H9 (cell line): ENCODE results near the gene TMEM30B. TPM values are rescaled to one million over a fixed set of nuclear protein-coding genes. Genes with fewer than 3 reads are reported as not detected.

Source experiments
- DNase-seq: peaks from one replicate; pipeline ENCODE4 v3.0.0-alpha.2; 2017
- H2AFZ ChIP-seq: one replicate; pipeline ENCODE4 v1.6.1; 2013; ENCODE audit warnings: mild to moderate bottlenecking, low read length, control low read depth, moderate library complexity
- H2AK5ac ChIP-seq: 2 replicates; pipeline ENCODE4 v1.6.1; 2013; ENCODE audit warnings: low read length, control low read depth, mixed read lengths; ENCODE audit not compliant: insufficient read length
- H2BK120ac ChIP-seq: one replicate; pipeline ENCODE4 v1.6.1; 2013; ENCODE audit warnings: low read depth, mild to moderate bottlenecking, low read length, control low read depth, inconsistent platforms; ENCODE audit not compliant: poor library complexity, severe bottlenecking
- H2BK12ac ChIP-seq: 2 replicates; pipeline ENCODE4 v1.6.1; 2013; ENCODE audit warnings: low read length, control low read depth, mixed read lengths, low read depth; ENCODE audit not compliant: insufficient read length
- H2BK15ac ChIP-seq: 2 replicates; pipeline ENCODE4 v1.6.1; 2013; ENCODE audit warnings: low read depth, low read length, control low read depth
- H2BK20ac ChIP-seq: one replicate; pipeline ENCODE4 v1.6.1; 2013; ENCODE audit warnings: low read depth, mild to moderate bottlenecking, low read length, control low read depth, inconsistent platforms; ENCODE audit not compliant: poor library complexity, severe bottlenecking
- H2BK5ac ChIP-seq: 2 replicates; pipeline ENCODE4 v1.6.1; 2013; ENCODE audit warnings: low read length, control low read depth, mixed read lengths; ENCODE audit not compliant: insufficient read length
- H3K14ac ChIP-seq: 2 replicates; pipeline ENCODE4 v1.6.1; 2013; ENCODE audit warnings: low read length, control low read depth; ENCODE audit not compliant: insufficient read depth
- H3K18ac ChIP-seq: 2 replicates; pipeline ENCODE4 v1.6.1; 2013; ENCODE audit warnings: low read depth, mild to moderate bottlenecking, mixed read lengths, low read length, control low read depth; ENCODE audit not compliant: insufficient read length
- H3K23ac ChIP-seq: 2 replicates; pipeline ENCODE4 v1.6.1; 2013; ENCODE audit warnings: low read length, control low read depth, mixed read lengths, low read depth; ENCODE audit not compliant: insufficient read length
- H3K23me2 ChIP-seq: 2 replicates; pipeline ENCODE4 v1.6.1; 2013; ENCODE audit warnings: low read depth, mild to moderate bottlenecking, mixed read lengths, low read length, control low read depth; ENCODE audit not compliant: insufficient read length, poor library complexity, severe bottlenecking
- H3K27ac ChIP-seq: 2 replicates; pipeline ENCODE4 v1.5.1; 2013; ENCODE audit warnings: low read length, control low read depth, mixed read lengths, low read depth; ENCODE audit not compliant: insufficient read length
- H3K27me3 ChIP-seq: 2 replicates; pipeline ENCODE4 v1.6.1; 2013; ENCODE audit warnings: low read length, control low read depth, inconsistent platforms; ENCODE audit not compliant: insufficient read depth
- H3K4ac ChIP-seq: 2 replicates; pipeline ENCODE4 v1.6.1; 2013; ENCODE audit warnings: low read depth, mild to moderate bottlenecking, control low read depth, inconsistent platforms, low read length, moderate library complexity
- H3K4me1 ChIP-seq: 2 replicates; pipeline ENCODE4 v1.6.1; 2013; ENCODE audit warnings: low read length, control low read depth, inconsistent platforms; ENCODE audit not compliant: insufficient read depth
- H3K4me2 ChIP-seq: 2 replicates; pipeline ENCODE4 v1.6.1; 2013; ENCODE audit warnings: low read length, control low read depth, mixed read lengths; ENCODE audit not compliant: insufficient read length, insufficient read depth
- H3K56ac ChIP-seq: 2 replicates; pipeline ENCODE4 v1.6.1; 2013; ENCODE audit warnings: low read depth, mild to moderate bottlenecking, mixed read lengths, low read length, control low read depth; ENCODE audit not compliant: insufficient read length
- H3K79me1 ChIP-seq: 2 replicates; pipeline ENCODE4 v1.6.1; 2013; ENCODE audit warnings: low read depth, mild to moderate bottlenecking, moderate library complexity, low read length, control low read depth, inconsistent platforms; ENCODE audit not compliant: insufficient read depth, poor library complexity, severe bottlenecking
- H3K79me2 ChIP-seq: 2 replicates; pipeline ENCODE4 v1.6.1; 2013; ENCODE audit warnings: low read length, control low read depth, inconsistent platforms; ENCODE audit not compliant: insufficient read depth
- H3K9ac ChIP-seq: 2 replicates; pipeline ENCODE4 v1.6.1; 2013; ENCODE audit warnings: low read length, control low read depth, mixed read lengths; ENCODE audit not compliant: insufficient read length; ENCODE audit errors: extremely low read depth
- H3K9me3 ChIP-seq: one replicate; pipeline ENCODE4 v1.6.1; 2013; ENCODE audit warnings: low read depth, low read length, inconsistent platforms; ENCODE audit not compliant: control insufficient read depth
- H3T11ph ChIP-seq: one replicate; pipeline ENCODE4 v1.6.1; 2013; ENCODE audit warnings: mild to moderate bottlenecking, low read length, control low read depth, inconsistent platforms
- H4K20me1 ChIP-seq: one replicate; pipeline ENCODE4 v1.6.1; 2013; ENCODE audit not compliant: control insufficient read depth, insufficient read length, insufficient read depth
- H4K5ac ChIP-seq: 2 replicates; pipeline ENCODE4 v1.6.1; 2013; ENCODE audit warnings: low read depth, mild to moderate bottlenecking, mixed read lengths, low read length, control low read depth; ENCODE audit not compliant: insufficient read length
- H4K8ac ChIP-seq: replicated peaks from 2 replicates; pipeline ENCODE4 v1.6.1; 2013; ENCODE audit warnings: low read length, control low read depth, mixed read lengths, low read depth; ENCODE audit not compliant: insufficient read length
- H4K91ac ChIP-seq: 2 replicates; pipeline ENCODE4 v1.6.1; 2013; ENCODE audit warnings: low read depth, mild to moderate bottlenecking, moderate library complexity, mixed read lengths, low read length, control low read depth; ENCODE audit not compliant: insufficient read length
- H3K27ac Mint-ChIP-seq, 3 experiments: 2 replicates in 2 of 3; 3 replicates in 1 of 3; pipeline ENCODE4 v1.8.0; 2020 to 2021; ENCODE audit warnings: mixed read lengths in 3 of 3, mild to moderate bottlenecking in 1 of 3, moderate library complexity in 1 of 3
- H3K27me3 Mint-ChIP-seq: 2 replicates; pipeline ENCODE4 v1.8.0; 2021; ENCODE audit warnings: low read depth, mild to moderate bottlenecking, moderate library complexity, mixed read lengths
- H3K36me3 Mint-ChIP-seq, 3 experiments: 2 replicates in 2 of 3; 3 replicates in 1 of 3; pipeline ENCODE4 v1.8.0; 2020 to 2021; ENCODE audit warnings: low read depth in 3 of 3, mixed read lengths in 3 of 3; ENCODE audit not compliant: insufficient read depth in 1 of 3
- H3K4me1 Mint-ChIP-seq, 2 experiments: 2 replicates each; pipeline ENCODE4 v1.8.0; 2020; ENCODE audit warnings: mixed read lengths in 2 of 2
- H3K4me3 Mint-ChIP-seq, 2 experiments: 2 replicates in 1 of 2; 3 replicates in 1 of 2; pipeline ENCODE4 v1.8.0; 2020 to 2021; ENCODE audit warnings: mild to moderate bottlenecking in 2 of 2, mixed read lengths in 2 of 2, moderate library complexity in 1 of 2
- H3K9me3 Mint-ChIP-seq, 2 experiments: 2 replicates in 1 of 2; 3 replicates in 1 of 2; pipeline ENCODE4 v1.8.0; 2020; ENCODE audit warnings: mild to moderate bottlenecking in 2 of 2, mixed read lengths in 2 of 2, moderate library complexity in 1 of 2
- CTCF ChIP-seq: fragments of 200-600 bp; sonication (generic); conservative IDR thresholded peaks from 3 replicates; pipeline ENCODE4 v1.8.0; 2021; ENCODE audit warnings: antibody characterized with exemption, mild to moderate bottlenecking
- WGBS: extraction: QIAGEN DNeasy Blood & Tissue Kit; methylation state at CpG from one replicate; pipeline ENCODE4 v1.1.7; 2013; ENCODE audit warnings: missing lambda C conversion rate, low lambda C conversion rate, mixed read lengths; ENCODE audit not compliant: insufficient read length; ENCODE audit errors: extremely low coverage; 5-methylcytosine and 5-hydroxymethylcytosine counted together
- total RNA-seq: library from RNA; stranded (reverse); gene quantifications from 2 replicates; pipeline ENCODE4 v1.2.1, GENCODE V29; 2021

The TMEM30B gene
- total RNA-seq, 1 experiment from 2014 or later = 12.2 TPM

- Histone ChIP-seq H4K5ac (no peak overlapping the region), H3K9ac (no peak overlapping the region), H3K9me3 (no peaks in the 10 kb centered on the region), H3T11ph (no peak overlapping the region), H4K20me1 (no peaks in the 10 kb centered on the region), H3K4me2 (no peak overlapping the region), H2BK15ac (no peak overlapping the region), H3K27me3 (no peaks in the 10 kb centered on the region; the same call in 1 of the 2 replicates), H2AK5ac (no peak overlapping the region), H2BK20ac (no peak overlapping the region), H3K56ac (no peak overlapping the region), H4K8ac (no peak overlapping the region), H3K18ac (no peak overlapping the region), H3K23ac (no peak overlapping the region), H2BK5ac (no peak overlapping the region), H2BK12ac (no peak overlapping the region), H3K14ac (no peak overlapping the region), H4K91ac (no peak overlapping the region), H3K79me1 (no peaks in the 10 kb centered on the region), H3K4ac (no peak overlapping the region), H3K79me2 (no peaks in the 10 kb centered on the region), H2AFZ (no peak overlapping the region), H3K23me2 (no peaks in the 10 kb centered on the region), H3K27ac (no peak overlapping the region), H2BK120ac (no peak overlapping the region), H3K4me1 (no peaks in the 10 kb centered on the region)
- no peak for DNase-seq
- no peak overlapping the region for H3K27ac Mint-ChIP-seq
- peaks cover 0 to 3% of the 10 kb centered on the region in 2 experiments; a peak in 1 of 4 replicates for H3K4me1 Mint-ChIP-seq
- H3K36me3 Mint-ChIP-seq = no peaks in the 10 kb centered on the region
- WGBS = no CpG with 5 or more reads among the region's 2 CpGs
- peaks cover 24% of the 10 kb centered on the region for H3K27me3 Mint-ChIP-seq
- no peaks in the 10 kb centered on the region for H3K9me3 Mint-ChIP-seq
- no peak for TF ChIP-seq CTCF
- H3K4me3 Mint-ChIP-seq = no peak overlapping the region
Observed at GRCh38 chr14:61271552-61271951, 9.6 kb downstream of the TMEM30B start.
